Activated CD8-positive, alpha-beta memory T cell treated with anti-CD3 and anti-CD28 coated beads for 24 hours (primary cell): ENCODE results near the gene C5.
A peak's percentile ranks its signal among the peaks of the same experiment; 100 is the strongest.
"Not testable (repeated sequence)": the region's sequence is repeated elsewhere in the genome, so short reads cannot be mapped to it uniquely, and the experiment has no call there.

ENCODE experiments used
- DNase-seq: peaks from one replicate; pipeline ENCODE4 v3.0.0-alpha.2; 2020

The C5 gene

GRCh38 chr9:121050128-121050988 is at the start of gene C5:
TSS of gene C5 (minus strand) at chr9:121050275. CDS start at chr9:121050246, 29 bp downstream.
- DNase-seq: no peak

- DNase-seq: no peak
Observed at GRCh38 chr9:121098567-121099198, 48.6 kb upstream of the C5 start.

- no peak for DNase-seq
Observed at GRCh38 chr9:121095057-121095456, 45.0 kb upstream of the C5 start.

GRCh38 chr9:121090743-121091142 is 40.7 kb upstream of the C5 start:
- DNase-seq: not testable (repeated sequence)

- no peak for DNase-seq
Observed at GRCh38 chr9:121088576-121088975, 38.5 kb upstream of the C5 start.

GRCh38 chr9:121085661-121086060 is 35.6 kb upstream of the C5 start:
- no peak for DNase-seq

GRCh38 chr9:121082075-121082474 is 32.0 kb upstream of the C5 start:
- DNase-seq: no peak

GRCh38 chr9:121075251-121076036 is 25.4 kb upstream of the C5 start:
- DNase-seq: no peak

- peak; percentile 94 for DNase-seq
Observed at GRCh38 chr9:121074370-121075250, 24.5 kb upstream of the C5 start, which contains the start of gene CNTRL. TSS of gene CNTRL (plus strand) at chr9:121074955. CDS start at chr9:121088327, 13,372 bp downstream.

GRCh38 chr9:121073038-121073437 is 23.0 kb upstream of the C5 start:
- DNase-seq: no peak

- DNase-seq: no peak
Observed at GRCh38 chr9:121071756-121072421, 21.8 kb upstream of the C5 start.

GRCh38 chr9:121071370-121071755 is 21.3 kb upstream of the C5 start:
- no peak for DNase-seq

- no peak for DNase-seq
Observed at GRCh38 chr9:121069396-121069795, 19.3 kb upstream of the C5 start.

GRCh38 chr9:121067640-121068039 is 17.6 kb upstream of the C5 start:
- DNase-seq: no peak

- DNase-seq: no peak
Observed at GRCh38 chr9:121066850-121067249, 16.8 kb upstream of the C5 start.

GRCh38 chr9:121059998-121060636 is 10.0 kb upstream of the C5 start:
- DNase-seq: no peak

- no peak for DNase-seq
Observed at GRCh38 chr9:121059513-121059912, 9.4 kb upstream of the C5 start.

- no peak for DNase-seq
Observed at GRCh38 chr9:121057821-121058220, 7.7 kb upstream of the C5 start.

GRCh38 chr9:121055642-121056143 is 5.6 kb upstream of the C5 start:
- no peak for DNase-seq

GRCh38 chr9:121053544-121053943 is 3.5 kb upstream of the C5 start:
- DNase-seq: no peak

GRCh38 chr9:121048618-121049017 is 1.5 kb downstream of the C5 start:
- no peak for DNase-seq
